A375 (cell line): ENCODE results near the gene NR1H3. TPM values are rescaled to one million over a fixed set of nuclear protein-coding genes. Genes with fewer than 3 reads are reported as not detected.

ENCODE experiments used
- total RNA-seq: library from RNA; depleted of rRNA; stranded (reverse); fragments of >200 nt; shearing (Covaris generic); gene quantifications from 2 replicates; pipeline ENCODE4 v1.2.3, GENCODE V29; 2014; rRNA removed

NR1H3 gene
- 27.0 and 32.1 TPM in 2 replicates for total RNA-seq

GRCh38 chr11:47257517-47258316, at the start of gene NR1H3:
Gene NR1H3, plus strand, starts transcription at chr11:47257996. Its CDS starts 1,221 bp downstream, at chr11:47259217.

GRCh38 chr11:47248664-47249377, 9.0 kb upstream of the NR1H3 start, which contains the start of gene ACP2:
Gene ACP2, minus strand, starts transcription at chr11:47248814. Its CDS starts 25 bp downstream, at chr11:47248789.

GRCh38 chr11:47269829-47270305, 12.1 kb downstream of the NR1H3 start, which contains the start of gene MADD:
Gene MADD, plus strand, starts transcription at chr11:47270133.

Other genes with a start within 250 kb of the NR1H3 start
- 106 and 145 TPM in 2 replicates for gene ARFGAP2, start 81.1 kb upstream of the NR1H3 start, total RNA-seq
- gene PACSIN3, start 71.6 kb upstream of the NR1H3 start, total RNA-seq: 131 and 144 TPM in 2 replicates
- gene DDB2, start 43.0 kb upstream of the NR1H3 start, total RNA-seq: 58.4 and 73.0 TPM in 2 replicates
- 28.7 and 31.6 TPM in 2 replicates for gene ACP2, start 9.2 kb upstream of the NR1H3 start, total RNA-seq
- 30.4 and 36.3 TPM in 2 replicates for gene MADD, start 12.1 kb downstream of the NR1H3 start, total RNA-seq
- gene MYBPC3, start 94.7 kb downstream of the NR1H3 start, total RNA-seq: not detected in 2 replicates
- not detected in 2 replicates for gene SPI1, start 120.6 kb downstream of the NR1H3 start, total RNA-seq
- gene SLC39A13, start 150.6 kb downstream of the NR1H3 start, total RNA-seq: 48.1 and 53.2 TPM in 2 replicates
- 263 and 283 TPM in 2 replicates for gene PSMC3, start 168.4 kb downstream of the NR1H3 start, total RNA-seq
- 0.11 TPM in 1 of 2 replicates, not detected in the other for gene RAPSN, start 191.1 kb downstream of the NR1H3 start, total RNA-seq